H1 (cell line): Measurements from ENCODE around the gene SZT2. TPM values are rescaled to one million over a fixed set of nuclear protein-coding genes. Genes with fewer than 3 reads are reported as not detected.

Source experiments
- CTCF ChIA-PET: fragments of 300-600 bp; sonication (Branson Sonifier 250); formaldehyde crosslinking; loops from one replicate; lab custom pipeline; 2021; ENCODE audit not compliant: partially characterized antibody; lab: Charles Lee
- POLR2A ChIA-PET: fragments of 300-600 bp; sonication (Branson Sonifier 250); formaldehyde crosslinking; loops from one replicate; lab custom pipeline; 2021; ENCODE audit warnings: inconsistent platforms; ENCODE audit not compliant: partially characterized antibody; lab: Charles Lee
- DNase-seq, 2 experiments: peaks; one replicate each; pipeline versions ENCODE4 v3.0.0 to v3.0.0-alpha.2; 2010 to 2022; ENCODE audit warnings: low spot score in 2 of 2, low read depth in 1 of 2, mixed read lengths in 1 of 2
- FAIRE-seq: peaks from 2 replicates; lab custom pipeline; 2011; peaks lifted over from hg19 to GRCh38; lab: Jason Lieb, UNC
- H2AFZ ChIP-seq: 2 replicates; pipeline ENCODE4 v1.8.1; 2012; ENCODE audit warnings: low read length, inconsistent platforms
- H2AK5ac ChIP-seq: 2 replicates; pipeline ENCODE4 v1.6.1; 2013; ENCODE audit warnings: low read depth, low read length
- H2BK120ac ChIP-seq: replicated peaks from 2 replicates; pipeline ENCODE3; 2013; ENCODE audit warnings: low read depth, low read length, inconsistent platforms
- H2BK12ac ChIP-seq: 2 replicates; pipeline ENCODE4 v1.6.1; 2013; ENCODE audit warnings: low read depth, low read length
- H2BK15ac ChIP-seq: 2 replicates; pipeline ENCODE4 v1.6.1; 2013; ENCODE audit warnings: low read length
- H2BK20ac ChIP-seq: 2 replicates; pipeline ENCODE4 v1.6.1; 2013; ENCODE audit warnings: low read length
- H2BK5ac ChIP-seq: 2 replicates; pipeline ENCODE4 v1.6.1; 2013; ENCODE audit warnings: low read depth, low read length
- H3K14ac ChIP-seq: 2 replicates; pipeline ENCODE4 v1.6.1; 2013; ENCODE audit warnings: inconsistent platforms; ENCODE audit not compliant: insufficient read length
- H3K18ac ChIP-seq: 2 replicates; pipeline ENCODE4 v1.6.1; 2013; ENCODE audit warnings: low read length; ENCODE audit errors: extremely low read depth
- H3K23ac ChIP-seq: 2 replicates; pipeline ENCODE4 v1.6.1; 2013; ENCODE audit warnings: inconsistent platforms; ENCODE audit not compliant: insufficient read length
- H3K23me2 ChIP-seq: 2 replicates; pipeline ENCODE4 v1.6.1; 2013; ENCODE audit warnings: low read depth, low read length
- H3K27ac ChIP-seq: 2 replicates; pipeline ENCODE4 v1.6.1; 2011; ENCODE audit warnings: low read depth, low read length, inconsistent platforms
- H3K27me3 ChIP-seq, 4 experiments: replicated peaks in 1 of 4; 1 replicate in 1 of 4; 2 replicates in 3 of 4; pipeline versions ENCODE4 v1.6.1 to v1.8.1; 2011 to 2013; ENCODE audit warnings: low read length in 3 of 4, mild to moderate bottlenecking in 3 of 4, inconsistent platforms in 2 of 4, mixed read lengths in 2 of 4, moderate library complexity in 1 of 4; ENCODE audit not compliant: control insufficient read depth in 3 of 4, insufficient read depth in 3 of 4; ENCODE audit errors: extremely low read depth in 1 of 4
- H3K36me3 ChIP-seq, 4 experiments: 2 replicates each; pipeline versions ENCODE4 v1.6.1 to v1.8.1; 2011 to 2013; ENCODE audit warnings: mild to moderate bottlenecking in 4 of 4, low read length in 3 of 4, moderate library complexity in 2 of 4, control low read depth in 1 of 4, inconsistent platforms in 1 of 4; ENCODE audit not compliant: insufficient read depth in 4 of 4, control insufficient read depth in 2 of 4
- H3K4ac ChIP-seq: replicated peaks from 2 replicates; pipeline ENCODE3; 2013; ENCODE audit warnings: low read length, low read depth, mixed read lengths, inconsistent platforms; ENCODE audit not compliant: insufficient read length
- H3K4me1 ChIP-seq, 4 experiments: replicated peaks in 1 of 4; 1 replicate in 1 of 4; 2 replicates in 3 of 4; pipeline versions ENCODE4 v1.6.1 to v1.8.1; 2011 to 2013; ENCODE audit warnings: low read length in 3 of 4, inconsistent platforms in 2 of 4, mixed read lengths in 1 of 4; ENCODE audit not compliant: insufficient read depth in 4 of 4, control insufficient read depth in 3 of 4
- H3K4me2 ChIP-seq, 2 experiments: 2 replicates each; pipeline versions ENCODE4 v1.6.1 to v1.8.1; 2011 to 2013; ENCODE audit warnings: low read depth in 2 of 2, low read length in 2 of 2, control low read depth in 1 of 2, inconsistent platforms in 1 of 2, mild to moderate bottlenecking in 1 of 2; ENCODE audit not compliant: insufficient read depth in 1 of 2
- H3K4me3 ChIP-seq, 4 experiments: fragments of 200-600, 300-600 bp in 1 of 4; sonication (generic), shearing (Covaris generic), sonication (Bioruptor Twin) in 1 of 4; 2 replicates each; pipeline versions ENCODE4 v1.5.1 to v1.8.1; 2011 to 2016; ENCODE audit warnings: low read length in 4 of 4, low read depth in 3 of 4, control low read depth in 2 of 4, inconsistent platforms in 2 of 4, mild to moderate bottlenecking in 2 of 4, mixed read lengths in 1 of 4, moderate library complexity in 1 of 4; ENCODE audit not compliant: insufficient read depth in 2 of 4; ENCODE audit errors: extremely low read depth in 1 of 4
- H3K56ac ChIP-seq: replicated peaks from 2 replicates; pipeline ENCODE3; 2013; ENCODE audit warnings: low read depth, mild to moderate bottlenecking, mixed read lengths, low read length, inconsistent platforms; ENCODE audit not compliant: insufficient read length
- H3K79me1 ChIP-seq: 2 replicates; pipeline ENCODE4 v1.6.1; 2013; ENCODE audit warnings: low read depth, low read length, control low read depth
- H3K79me2 ChIP-seq, 2 experiments: 2 replicates each; pipeline versions ENCODE4 v1.6.1 to v1.8.1; 2012 to 2013; ENCODE audit warnings: low read length in 2 of 2, mild to moderate bottlenecking in 2 of 2, inconsistent platforms in 1 of 2; ENCODE audit not compliant: insufficient read depth in 2 of 2, control insufficient read depth in 1 of 2
- H3K9ac ChIP-seq, 4 experiments: replicated peaks in 1 of 4; 1 replicate in 1 of 4; 2 replicates in 3 of 4; pipeline versions ENCODE4 v1.6.1 to v1.8.1; 2011 to 2013; ENCODE audit warnings: low read depth in 3 of 4, low read length in 3 of 4, control low read depth in 2 of 4, mild to moderate bottlenecking in 2 of 4, moderate library complexity in 2 of 4, inconsistent platforms in 1 of 4; ENCODE audit errors: extremely low read depth in 1 of 4
- H3K9me3 ChIP-seq, 2 experiments: 2 replicates each; pipeline versions ENCODE4 v1.6.1 to v1.8.1; 2012 to 2013; ENCODE audit warnings: mild to moderate bottlenecking in 2 of 2, moderate library complexity in 2 of 2, control low read depth in 1 of 2, inconsistent platforms in 1 of 2, low read depth in 1 of 2, low read length in 1 of 2, mixed read lengths in 1 of 2; ENCODE audit not compliant: insufficient read depth in 2 of 2
- H4K20me1 ChIP-seq, 2 experiments: replicated peaks in 1 of 2; 2 replicates each; pipeline versions ENCODE3 to v1.8.1; 2011 to 2013; ENCODE audit warnings: inconsistent platforms in 2 of 2, low read length in 2 of 2, mild to moderate bottlenecking in 1 of 2; ENCODE audit not compliant: insufficient read depth in 2 of 2, control insufficient read depth in 1 of 2
- H4K5ac ChIP-seq: 2 replicates; pipeline ENCODE4 v1.6.1; 2013; ENCODE audit warnings: low read length, low read depth, mixed read lengths, inconsistent platforms; ENCODE audit not compliant: insufficient read length
- H4K8ac ChIP-seq: 2 replicates; pipeline ENCODE4 v1.8.0; 2013; ENCODE audit warnings: mild to moderate bottlenecking, moderate library complexity, low read length, inconsistent platforms; ENCODE audit not compliant: insufficient read depth; ENCODE audit errors: extremely low read depth
- H4K91ac ChIP-seq: replicated peaks from 2 replicates; pipeline ENCODE3; 2013; ENCODE audit warnings: low read length, mixed read lengths, inconsistent platforms; ENCODE audit not compliant: insufficient read length
- CBX5 ChIP-seq: fragments of 300-800, 300-1000 bp; sonication (generic); IDR thresholded peaks from 2 replicates; pipeline ENCODE4 v1.7.1; 2016; ENCODE audit warnings: antibody characterized with exemption, low read length, low read depth
- CBX8 ChIP-seq: fragments of 300-800, 300-1000 bp; sonication (generic); IDR thresholded peaks from 2 replicates; pipeline ENCODE4 v1.7.1; 2016; ENCODE audit warnings: low read depth, low read length, borderline replicate concordance
- MAX ChIP-seq: IDR thresholded peaks from 2 replicates; pipeline ENCODE4 v1.6.1; 2012; ENCODE audit warnings: inconsistent platforms
- SIX5 ChIP-seq: IDR thresholded peaks from 2 replicates; pipeline ENCODE4 v1.6.1; 2011; ENCODE audit warnings: mild to moderate bottlenecking, low read depth, low read length
- SP4 ChIP-seq: IDR thresholded peaks from 2 replicates; pipeline ENCODE4 v1.6.1; 2012; ENCODE audit warnings: low read length, inconsistent platforms
- SRF ChIP-seq: IDR thresholded peaks from 2 replicates; pipeline ENCODE4 v1.6.1; 2011; ENCODE audit warnings: mild to moderate bottlenecking, low read depth, low read length, moderate library complexity
- TAF1 ChIP-seq: IDR thresholded peaks from 2 replicates; pipeline ENCODE4 v1.6.1; 2011; ENCODE audit warnings: mild to moderate bottlenecking, low read depth, low read length
- TAF7 ChIP-seq: optimal IDR thresholded peaks from 2 replicates; pipeline ENCODE3; 2011; ENCODE audit warnings: low read depth, mild to moderate bottlenecking, inconsistent platforms, low read length, moderate library complexity, borderline replicate concordance
- TCF12 ChIP-seq: IDR thresholded peaks from 2 replicates; pipeline ENCODE4 v1.6.1; 2011; ENCODE audit warnings: low read depth, mild to moderate bottlenecking, low read length
- ZNF274 ChIP-seq: IDR thresholded peaks from 2 replicates; pipeline ENCODE4 v1.7.0; 2012; ENCODE audit warnings: low read length, borderline replicate concordance; ENCODE audit errors: extremely low read depth
- WGBS, 2 experiments: shearing (Covaris generic) in 1 of 2; methylation state at CpG; one replicate each; pipeline versions ENCODE4 v1.1.6 to v1.1.7; 2013 to 2015; ENCODE audit warnings: low lambda C conversion rate in 2 of 2, mixed read lengths in 2 of 2, inconsistent platforms in 1 of 2, low coverage in 1 of 2, missing lambda C conversion rate in 1 of 2; ENCODE audit not compliant: insufficient replicate concordance in 2 of 2, insufficient coverage in 1 of 2, insufficient read length in 1 of 2; ENCODE audit errors: extremely low coverage in 1 of 2, missing lambda C conversion rate in 1 of 2; 5-methylcytosine and 5-hydroxymethylcytosine counted together
- polyA plus RNA-seq, 7 experiments: library from polyadenylated mRNA; depleted of rRNA in 3 of 7; stranded (reverse) in 5 of 7; unstranded in 2 of 7; fragments of >200 nt in 5 of 7; fragments of 200-250 nt in 2 of 7; gene quantifications; 1 replicate in 5 of 7; 2 replicates in 1 of 7; 4 replicates in 1 of 7; pipeline versions ENCODE4 v1.2.1 to v1.2.3, GENCODE V29; 2011 to 2013; ENCODE audit warnings: missing spikeins in 2 of 7, mixed read lengths in 2 of 7
- total RNA-seq: library from RNA; stranded (reverse); fragmentation: NEBNext Ultra II Directional; extraction: Animal tissue kit (Norgen Biotek cat#: 25700); gene quantifications from 2 replicates; pipeline ENCODE4 v1.2.1, GENCODE V29; 2021

SZT2 gene
- total and polyA plus RNA-seq, 2 of the 8 experiments (the other 6 are each of a cell fraction or from before 2014, with no cell fraction given), result 4.7 to 12.9 TPM

GRCh38 chr1:43451157-43451591 is 61.5 kb downstream of the SZT2 start:
- Histone ChIP-seq H3K79me2 (no peaks in the 10 kb centered on the region; a peak in 1 of 4 replicates), H3K27me3 (no peaks in the 10 kb centered on the region; a peak in 1 of 7 replicates), H3K56ac (no peak overlapping the region), H2BK12ac (no peak overlapping the region), H3K9ac (no peak overlapping the region), H3K4ac (no peak overlapping the region), H3K14ac (no peak overlapping the region), H3K36me3 (peaks cover 11 to 40% (median 21%) of the 10 kb centered on the region in 4 experiments; a peak in 6 of 8 replicates), H2BK120ac (no peak overlapping the region), H4K5ac (no peak overlapping the region), H2BK15ac (no peak overlapping the region), H2BK5ac (no peak overlapping the region), H4K91ac (no peak overlapping the region), H3K23ac (no peak overlapping the region), H3K23me2 (peaks cover 10% of the 10 kb centered on the region; the same call in 1 of the 2 replicates), H4K8ac (no peak overlapping the region), H2AFZ (no peak overlapping the region), H2AK5ac (no peak overlapping the region), H3K9me3 (no peaks in the 10 kb centered on the region), H3K79me1 (no peaks in the 10 kb centered on the region), H3K27ac (no peak overlapping the region), H3K4me1 (peaks cover 3 to 8% (median 4%) of the 10 kb centered on the region in 4 experiments; a peak in 5 of 7 replicates), H3K18ac (no peak overlapping the region), H2BK20ac (no peak overlapping the region), H3K4me2 (no peak overlapping the region), H4K20me1 (peaks cover 0 to 10% of the 10 kb centered on the region in 2 experiments), H3K4me3 (no peak overlapping the region)
- WGBS, 2 experiments, result 96% methylated on average over 10 of the region's 12 CpGs; no CpG with 5 or more reads in 1 of the 2 experiments
- CTCF ChIA-PET, result interaction anchor here (1.4 kb wide), 1 partner anchor 36 kb away, joined by 3 read pairs; no protein-coding TSS in a partner anchor
- no peak for DNase-seq
- POLR2A ChIA-PET, result interaction anchor here (0.9 to 1.7 kb wide), 3 partner anchors 9 to 15 kb away, joined by 3 to 6 read pairs (median 3); no protein-coding TSS in a partner anchor
- no peak for TF ChIP-seq MAX
- no peak for TF ChIP-seq SP4
- no peak for TF ChIP-seq TCF12
- no peak for TF ChIP-seq ZNF274
- no peak for TF ChIP-seq SIX5
- TF ChIP-seq CBX5, result no peak
- TF ChIP-seq TAF1, result no peak
- TF ChIP-seq CBX8, result no peak
- no peak for TF ChIP-seq TAF7
- no peak for TF ChIP-seq SRF
- TF ChIP-seq, all 59 proteins: peak for 0
- FAIRE-seq, result no peak
